HepG2 (cell line): Measurements from ENCODE around the gene GIMAP7. TPM values are rescaled to one million over a fixed set of nuclear protein-coding genes. Genes with fewer than 3 reads are reported as not detected.
"Not testable (repeated sequence)": the region's sequence is repeated elsewhere in the genome, so short reads cannot be mapped to it uniquely, and the experiment has no call there.

Experiments
- ATAC-seq: fragments of 200-7000 bp; cut with Tn5 transposase; 3 replicates; pipeline ENCODE4 v1.9.1; 2020; ENCODE audit warnings: mild to moderate bottlenecking, moderate library complexity
- BruUV-seq: library from RNA; stranded (reverse); fragments of 400-500 nt; replicated peaks from 2 replicates; lab custom pipeline; 2021; lab: Mats Ljungman, UMichigan
- CTCF ChIA-PET: fragments of 300-600 bp; formaldehyde crosslinking; extraction: SDS; loops from one replicate; lab custom pipeline; 2021; ENCODE audit warnings: low total read pairs, inconsistent platforms, low intra/inter-chr PET ratio; lab: Yijun Ruan, JAX
- POLR2A ChIA-PET: fragments of 350-600 bp; sonication (Branson Sonifier 250); formaldehyde crosslinking; loops from one replicate; lab custom pipeline; 2020; ENCODE audit warnings: antibody characterized with exemption, inconsistent platforms; lab: Yijun Ruan, JAX
- DNase-seq: peaks from one replicate; pipeline ENCODE4 v3.0.0-alpha.2; 2015; ENCODE audit warnings: low spot score
- FAIRE-seq: peaks from 3 replicates; lab custom pipeline; 2011; peaks lifted over from hg19 to GRCh38; lab: Jason Lieb, UNC
- H2AFZ ChIP-seq: one replicate; pipeline ENCODE4 v1.6.1; 2011; ENCODE audit warnings: low read length, inconsistent platforms
- H3K27ac ChIP-seq: fragments of 300-600 bp; 3 replicates; pipeline ENCODE4 v1.8.0; 2011; ENCODE audit warnings: mixed run types, mild to moderate bottlenecking, mixed read lengths, low read length, inconsistent platforms; ENCODE audit not compliant: insufficient read depth; ENCODE audit errors: extremely low read length
- H3K27me3 ChIP-seq, 2 experiments: fragments of 200-600 bp in 1 of 2; 2 replicates in 1 of 2; 3 replicates in 1 of 2; pipeline versions ENCODE4 v1.6.0 to v1.8.0; 2011; ENCODE audit warnings: low read length in 2 of 2, mild to moderate bottlenecking in 2 of 2, moderate library complexity in 2 of 2, inconsistent platforms in 1 of 2; ENCODE audit not compliant: insufficient read depth in 2 of 2, control insufficient read depth in 1 of 2
- H3K36me3 ChIP-seq, 2 experiments: fragments of 200-600 bp in 1 of 2; replicated peaks in 1 of 2; 2 replicates in 1 of 2; 3 replicates in 1 of 2; pipeline versions ENCODE4 v1.5.1 to v1.8.0; 2011; ENCODE audit warnings: low read length in 2 of 2, inconsistent platforms in 1 of 2; ENCODE audit not compliant: insufficient read depth in 2 of 2, control insufficient read depth in 1 of 2
- H3K4me1 ChIP-seq: 2 replicates; pipeline ENCODE4 v1.5.1; 2012; ENCODE audit warnings: low read length, inconsistent platforms; ENCODE audit not compliant: insufficient read depth
- H3K4me2 ChIP-seq: 2 replicates; pipeline ENCODE4 v1.6.0; 2011; ENCODE audit warnings: low read depth, low read length, inconsistent platforms
- H3K4me3 ChIP-seq, 3 experiments: fragments of 200-600 bp in 1 of 3; sonication (generic), shearing (Covaris generic) in 1 of 3; replicated peaks in 1 of 3; 2 replicates each; pipeline ENCODE4 v1.5.1; 2011 to 2016; ENCODE audit warnings: low read length in 3 of 3, inconsistent platforms in 2 of 3, low read depth in 2 of 3, mild to moderate bottlenecking in 2 of 3, control low read depth in 1 of 3, mixed read lengths in 1 of 3; ENCODE audit not compliant: insufficient read depth in 1 of 3
- H3K79me2 ChIP-seq: one replicate; pipeline ENCODE4 v1.6.1; 2011; ENCODE audit warnings: low read length, inconsistent platforms; ENCODE audit not compliant: insufficient read depth
- H3K9ac ChIP-seq: 2 replicates; pipeline ENCODE4 v1.6.0; 2011; ENCODE audit warnings: mild to moderate bottlenecking, low read depth, low read length, inconsistent platforms; ENCODE audit not compliant: insufficient read depth
- H3K9me3 ChIP-seq: 2 replicates; pipeline ENCODE4 v1.5.1; 2012; ENCODE audit warnings: mild to moderate bottlenecking, low read length
- H4K20me1 ChIP-seq: 2 replicates; pipeline ENCODE4 v1.6.0; 2011; ENCODE audit warnings: inconsistent platforms, mild to moderate bottlenecking, low read length, moderate library complexity; ENCODE audit not compliant: insufficient read depth
- ARNT ChIP-seq: fragments of 450-650 bp; IDR thresholded peaks from 2 replicates; pipeline ENCODE4 v1.6.1; 2017
- CEBPG ChIP-seq: IDR thresholded peaks from 2 replicates; pipeline ENCODE4 v1.6.1; 2016
- DNMT3B ChIP-seq: conservative IDR thresholded peaks from 2 replicates; pipeline ENCODE4 v1.6.1; 2016; ENCODE audit warnings: missing biosample characterization, control low read depth
- MEIS2 ChIP-seq: sonication (generic); formaldehyde crosslinking; IDR thresholded peaks from 2 replicates; pipeline ENCODE4 v1.9.0; 2021; ENCODE audit warnings: mild to moderate bottlenecking, missing genetic modification reagents
- MTA1 ChIP-seq: sonication (generic); formaldehyde crosslinking; IDR thresholded peaks from 2 replicates; pipeline ENCODE4 v1.4.0; 2020; ENCODE audit warnings: missing genetic modification reagents, mild to moderate bottlenecking, borderline replicate concordance
- SALL2 ChIP-seq: sonication (generic); formaldehyde crosslinking; IDR thresholded peaks from 2 replicates; pipeline ENCODE4 v1.8.1; 2023; ENCODE audit warnings: mild to moderate bottlenecking, missing genetic modification reagents, inconsistent platforms
- SMC3 ChIP-seq: IDR thresholded peaks from 2 replicates; pipeline ENCODE4 v1.6.1; 2011; ENCODE audit warnings: low read length, improper control_type of control experiment
- SP140L ChIP-seq: sonication (generic); formaldehyde crosslinking; IDR thresholded peaks from 2 replicates; pipeline ENCODE4 v1.4.0; 2020; ENCODE audit warnings: missing genetic modification reagents, borderline replicate concordance
- TIGD3 ChIP-seq: sonication (generic); formaldehyde crosslinking; IDR thresholded peaks from 2 replicates; pipeline ENCODE4 v1.5.1; 2020; ENCODE audit warnings: mild to moderate bottlenecking, missing genetic modification reagents, borderline replicate concordance
- ZNF382 ChIP-seq: sonication (generic); formaldehyde crosslinking; IDR thresholded peaks from 2 replicates; pipeline ENCODE4 v1.5.0; 2020; ENCODE audit warnings: missing genetic modification reagents, mild to moderate bottlenecking, borderline replicate concordance
- ZNF546 ChIP-seq: sonication (generic); formaldehyde crosslinking; conservative IDR thresholded peaks from 2 replicates; pipeline ENCODE4 v1.8.1; 2023; ENCODE audit warnings: mild to moderate bottlenecking, missing genetic modification reagents
- ZNF644 ChIP-seq: IDR thresholded peaks from 2 replicates; pipeline ENCODE4 v1.6.1; 2016; ENCODE audit warnings: low read depth
- WGBS: methylation state at CpG from one replicate; pipeline ENCODE4 v1.1.6; 2017; ENCODE audit warnings: low lambda C conversion rate; 5-methylcytosine and 5-hydroxymethylcytosine counted together
- in situ Hi-C: cut with HindIII; loops from 2 replicates; pipeline ENCODE4 v1.10.0; 2017; ENCODE audit warnings: low pct_unique_long_range_greater_than_20kb; ENCODE audit not compliant: extremely low pct_ligation_motif_present
- intact Hi-C: fragments of 100-400 bp; cut with micrococcal nuclease; formaldehyde crosslinking; loops from one replicate; pipeline ENCODE4 v1.10.0; 2022; ENCODE audit not compliant: unreplicated experiment
- polyA plus RNA-seq, 8 experiments: library from polyadenylated mRNA; depleted of rRNA in 3 of 8; stranded (reverse) in 7 of 8; unstranded in 1 of 8; fragments of >200 nt; fragmentation: Illumina TruSeq in 4 of 8; extraction: Trizol in 4 of 8; gene quantifications; 2 replicates each; pipeline versions ENCODE4 v1.2.1 to v1.2.3, GENCODE V29; 2011 to 2016; ENCODE audit warnings: low read depth in 4 of 8, missing spikeins in 1 of 8, mixed read lengths in 1 of 8; ENCODE audit not compliant: insufficient read depth in 1 of 8
- total RNA-seq, 5 experiments: library from RNA; depleted of rRNA; stranded (reverse); fragments of >200 nt; fragmentation: Illumina TruSeq; extraction: Trizol; gene quantifications; 2 replicates each; pipeline ENCODE4 v1.2.3, GENCODE V29; 2016; ENCODE audit warnings: low read depth in 1 of 5

GIMAP7 gene
- total and polyA plus RNA-seq, 2 of the 13 experiments (the other 11 are each of a cell fraction or from before 2014, with no cell fraction given), result not detected

DNA sequence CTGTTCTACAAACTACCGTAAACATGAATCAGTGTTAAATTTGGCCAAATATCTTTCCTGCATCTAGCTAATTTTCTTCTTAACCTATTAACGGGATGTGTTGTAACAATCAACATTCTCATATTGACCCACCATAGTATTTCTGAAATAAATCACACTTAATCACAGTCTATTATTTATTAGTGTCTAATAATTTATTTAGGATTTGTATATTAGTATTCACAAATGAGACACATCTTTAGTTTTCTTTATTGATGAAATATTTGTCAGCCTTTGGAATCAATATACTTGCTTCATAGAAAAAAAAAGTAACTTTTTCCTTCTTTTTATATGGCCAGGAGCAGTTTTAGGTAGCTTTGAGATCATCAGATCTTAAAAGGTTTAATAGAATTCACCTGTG, 4.6 kb downstream of the GIMAP7 start:
- in situ Hi-C loops, result no loop called here
- no peak for ATAC-seq

GRCh38 chr7:150520145-150520544, 5.5 kb downstream of the GIMAP7 start:
- Histone ChIP-seq H3K9ac (no peak overlapping the region), H4K20me1 (no peaks in the 10 kb centered on the region), H3K79me2 (no peaks in the 10 kb centered on the region), H3K9me3 (no peaks in the 10 kb centered on the region), H3K4me3 (no peak overlapping the region), H3K36me3 (no peaks in the 10 kb centered on the region), H2AFZ (no peak overlapping the region), H3K27ac (no peak overlapping the region), H3K4me2 (no peak overlapping the region), H3K4me1 (no peaks in the 10 kb centered on the region), H3K27me3 (peaks cover 0 to 11% of the 10 kb centered on the region in 2 experiments; a peak in 1 of 5 replicates)
- POLR2A ChIA-PET, result no interaction called here
- BruUV-seq, result no TSS peak
- in situ Hi-C loops (no loop called here), intact Hi-C loops (no loop called here)
- ATAC-seq (no peak), FAIRE-seq (no peak), DNase-seq (no peak)
- WGBS, result 15% methylated on average over 6 of the region's 8 CpGs
- TF ChIP-seq SALL2 (CRISPR knock-in tag) (no peak), DNMT3B (CRISPR knock-in tag) (no peak), SMC3 (no peak), SP140L (CRISPR knock-in tag) (no peak), ARNT (no peak)
- CTCF ChIA-PET, result no interaction called here

More for the DNA sequence above, 4.6 kb downstream of the GIMAP7 start:
- CTCF ChIA-PET, result no interaction called here
- TF ChIP-seq TIGD3 (CRISPR knock-in tag), result no peak
- TF ChIP-seq MEIS2 (CRISPR knock-in tag), result no peak
- no peak for TF ChIP-seq CEBPG
- no peak for TF ChIP-seq ZNF546 (CRISPR knock-in tag)
- TF ChIP-seq ZNF644 (CRISPR knock-in tag), result no peak
- no peak for TF ChIP-seq ZNF382 (CRISPR knock-in tag)
- TF ChIP-seq MTA1 (CRISPR knock-in tag), result no peak
- H3K27ac ChIP-seq, result no peak overlapping the region
- WGBS, result 63% methylated on average over 2 of the region's 2 CpGs
- H2AFZ ChIP-seq, result no peak overlapping the region
- H4K20me1 ChIP-seq, result no peaks in the 10 kb centered on the region
- no peak overlapping the region for H3K4me3 ChIP-seq
- no peaks in the 10 kb centered on the region for H3K4me1 ChIP-seq
- no peaks in the 10 kb centered on the region for H3K36me3 ChIP-seq
- no peak overlapping the region for H3K9ac ChIP-seq
- FAIRE-seq (no peak), DNase-seq (no peak)
- H3K27me3 ChIP-seq, result peaks cover 0 to 11% of the 10 kb centered on the region in 2 experiments; a peak in 1 of 5 replicates
- intact Hi-C loops, result no loop called here
- no TSS peak for BruUV-seq
- POLR2A ChIA-PET, result no interaction called here
- no peak overlapping the region for H3K4me2 ChIP-seq
- no peaks in the 10 kb centered on the region for H3K9me3 ChIP-seq
- H3K79me2 ChIP-seq, result no peaks in the 10 kb centered on the region

- intact Hi-C loops, ATAC-seq, H3K27me3 ChIP-seq, CTCF ChIA-PET, H3K36me3 ChIP-seq, H3K27ac ChIP-seq, H3K9me3 ChIP-seq, BruUV-seq, H4K20me1 ChIP-seq, H3K4me2 ChIP-seq, H3K4me3 ChIP-seq, H3K79me2 ChIP-seq, FAIRE-seq, in situ Hi-C loops, H2AFZ ChIP-seq, POLR2A ChIA-PET, H3K9ac ChIP-seq, H3K4me1 ChIP-seq, DNase-seq: not testable (repeated sequence)
- WGBS, result 58% methylated on average over 6 of the region's 6 CpGs
Measured at GRCh38 chr7:150522931-150523330, 8.3 kb downstream of the GIMAP7 start.
